ENCODE results near the gene CTCFL.

GRCh38 chr20:57473246-57474048 is 51.5 kb downstream of the CTCFL start:
- TF ChIP-seq CTCF (conservative IDR thresholded peaks at IDR 0.05; ENCODE audit: low read depth, low read length) (0 out of 2 replicates have a peak, but pooled peaks have one; percentile 10), EZH2 (IDR thresholded peaks at IDR 0.05; ENCODE audit: borderline replicate concordance, low read depth, low read length, poor library complexity, severe bottlenecking) (no peak)

Data from A673 (cell line).